HUES6 (cell line): ENCODE measurements around the gene DSP.

Source experiments
- H3K27ac ChIP-seq: 2 replicates; pipeline ENCODE4 v1.7.0; 2013; ENCODE audit warnings: low read depth, mild to moderate bottlenecking, low read length, inconsistent platforms
- H3K27me3 ChIP-seq: 2 replicates; pipeline ENCODE4 v1.6.1; 2013; ENCODE audit warnings: low read length; ENCODE audit not compliant: control insufficient read depth, insufficient read depth
- H3K36me3 ChIP-seq: 2 replicates; pipeline ENCODE4 v1.6.1; 2013; ENCODE audit warnings: low read length; ENCODE audit not compliant: control insufficient read depth, insufficient read depth
- H3K4me1 ChIP-seq: 2 replicates; pipeline ENCODE4 v1.6.1; 2013; ENCODE audit warnings: low read length; ENCODE audit not compliant: control insufficient read depth, insufficient read depth
- H3K4me3 ChIP-seq: 2 replicates; pipeline ENCODE4 v1.5.1; 2013; ENCODE audit warnings: low read depth, low read length
- H3K9ac ChIP-seq: one replicate; pipeline ENCODE4 v1.6.1; 2013; ENCODE audit warnings: mild to moderate bottlenecking, low read length
- H3K9me3 ChIP-seq: 2 replicates; pipeline ENCODE4 v1.6.1; 2013; ENCODE audit warnings: low read depth, low read length; ENCODE audit not compliant: control insufficient read depth, insufficient read depth

DSP gene

DNA sequence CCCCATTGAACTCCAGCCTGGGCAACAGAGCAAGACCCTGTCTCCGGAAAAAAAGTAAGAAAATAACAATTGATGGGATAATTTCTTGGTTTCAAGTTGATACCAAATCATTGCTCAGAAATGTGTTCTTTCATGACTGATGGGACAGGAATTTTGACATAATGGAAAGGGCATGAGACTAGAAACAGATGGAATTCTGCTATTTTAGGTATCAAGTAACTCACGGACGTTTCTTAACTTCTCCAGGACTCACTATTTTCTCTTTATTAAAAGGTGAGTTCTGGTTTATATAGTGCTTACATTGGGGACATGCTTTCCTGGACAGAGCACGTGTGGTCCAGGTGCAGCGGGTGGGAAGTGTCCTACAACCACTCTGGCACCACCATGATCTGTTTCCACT, 6.0 kb upstream of the DSP start:
- Histone ChIP-seq H3K4me1 (peaks cover 13% of the 10 kb centered on the region; the same call in 1 of the 2 replicates), H3K27ac (no peak overlapping the region), H3K36me3 (no peaks in the 10 kb centered on the region), H3K4me3 (no peak overlapping the region), H3K27me3 (peaks cover 9% of the 10 kb centered on the region; the same call in 1 of the 2 replicates), H3K9me3 (no peaks in the 10 kb centered on the region), H3K9ac (no peak overlapping the region)

DNA sequence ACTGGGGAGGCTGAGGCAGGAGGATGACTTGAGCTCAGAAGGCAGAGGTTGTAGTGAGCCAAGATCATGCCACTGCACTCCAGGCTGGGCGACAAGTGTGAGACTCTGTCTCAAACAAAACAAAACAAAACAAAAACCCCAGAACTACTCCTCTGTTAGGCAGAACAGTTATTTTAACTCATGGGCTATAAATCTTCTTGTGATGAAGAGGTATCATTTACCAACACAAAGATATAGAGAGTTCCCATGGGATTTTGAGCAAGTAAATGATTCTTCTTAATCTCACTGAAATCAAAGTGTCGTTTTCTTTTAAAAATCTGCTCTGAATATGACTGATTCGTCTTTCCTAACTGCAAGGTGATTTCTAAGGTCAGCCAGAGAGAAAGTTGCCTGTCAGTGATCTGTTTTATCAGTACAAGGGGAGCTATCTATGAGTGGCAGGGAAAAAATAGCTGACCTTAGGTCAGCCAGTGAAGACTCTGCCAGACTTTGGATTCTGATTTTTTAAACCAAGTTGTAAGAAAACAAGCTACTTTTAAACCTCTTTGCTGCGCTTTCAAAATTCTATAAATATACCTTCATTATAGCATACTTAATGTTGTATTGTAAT, 3.8 kb upstream of the DSP start:
- Histone ChIP-seq H3K4me3 (no peak overlapping the region), H3K36me3 (no peaks in the 10 kb centered on the region), H3K27me3 (peaks cover 14% of the 10 kb centered on the region; the same call in 1 of the 2 replicates), H3K9ac (no peak overlapping the region), H3K4me1 (peaks cover 4% of the 10 kb centered on the region; the same call in 1 of the 2 replicates), H3K9me3 (no peaks in the 10 kb centered on the region), H3K27ac (no peak overlapping the region)

- Histone ChIP-seq H3K4me1 (peaks cover 3% of the 10 kb centered on the region; the same call in 1 of the 2 replicates), H3K9me3 (no peaks in the 10 kb centered on the region), H3K36me3 (no peaks in the 10 kb centered on the region), H3K4me3 (no peak overlapping the region), H3K9ac (no peak overlapping the region), H3K27ac (no peak overlapping the region), H3K27me3 (peaks cover 14% of the 10 kb centered on the region; the same call in 1 of the 2 replicates)
Measured at GRCh38 chr6:7538484-7538883, 3.0 kb upstream of the DSP start.

DNA sequence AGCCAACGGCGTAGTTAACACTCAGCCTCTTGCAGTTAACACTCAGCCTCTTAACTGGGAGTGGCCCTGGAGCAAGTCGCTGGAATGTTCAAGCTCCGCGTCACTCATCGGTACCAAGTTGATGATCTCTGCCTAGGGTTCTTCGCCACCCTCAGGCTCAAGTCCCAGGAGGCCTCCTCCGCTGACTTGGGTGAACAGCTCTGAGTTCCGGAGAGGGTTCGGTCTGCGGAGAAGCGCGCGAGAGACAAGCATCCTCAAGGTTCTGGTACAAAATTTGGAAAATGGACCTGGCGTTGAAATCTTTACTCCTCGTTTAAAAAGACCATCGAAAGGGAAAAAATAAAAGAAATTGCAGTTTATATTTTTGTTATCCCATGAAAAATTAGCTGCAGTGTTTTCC, 876 bp upstream of the DSP start:
- Histone ChIP-seq H3K4me3 (peak overlapping the region; percentile 78), H3K27ac (peak overlapping the region; percentile 32; the same call in 1 of the 2 replicates), H3K36me3 (no peaks in the 10 kb centered on the region), H3K4me1 (peaks cover 24% of the 10 kb centered on the region), H3K9ac (no peak overlapping the region), H3K27me3 (peaks cover 14% of the 10 kb centered on the region; the same call in 1 of the 2 replicates), H3K9me3 (no peaks in the 10 kb centered on the region)

- H3K9me3 ChIP-seq, result no peaks in the 10 kb centered on the region
- H3K4me3 ChIP-seq, result peak overlapping the region; percentile 78
- H3K9ac ChIP-seq, result peak overlapping the region; percentile 99
- peaks cover 4% of the 10 kb centered on the region; the same call in 1 of the 2 replicates for H3K36me3 ChIP-seq
- H3K4me1 ChIP-seq, result peaks cover 39% of the 10 kb centered on the region
- H3K27me3 ChIP-seq, result peaks cover 14% of the 10 kb centered on the region; the same call in 1 of the 2 replicates
- peak overlapping the region; percentile 93; the same call in 1 of the 2 replicates for H3K27ac ChIP-seq
Measured at GRCh38 chr6:7542065-7542873, 798 bp downstream of the DSP start.

GRCh38 chr6:7542874-7543624, 1.6 kb downstream of the DSP start:
- Histone ChIP-seq H3K9ac (peak overlapping the region; percentile 99), H3K36me3 (peaks cover 4% of the 10 kb centered on the region; the same call in 1 of the 2 replicates), H3K4me1 (peaks cover 43% of the 10 kb centered on the region), H3K4me3 (peak overlapping the region; percentile 78), H3K9me3 (no peaks in the 10 kb centered on the region), H3K27ac (peak overlapping the region; percentile 93; the same call in 1 of the 2 replicates), H3K27me3 (peaks cover 14% of the 10 kb centered on the region; the same call in 1 of the 2 replicates)

- no peaks in the 10 kb centered on the region for H3K9me3 ChIP-seq
- H3K9ac ChIP-seq, result peak overlapping the region; percentile 43
- peak overlapping the region; percentile 78 for H3K4me3 ChIP-seq
- H3K27ac ChIP-seq, result no peak overlapping the region; the same call in 1 of the 2 replicates
- peaks cover 4% of the 10 kb centered on the region; the same call in 1 of the 2 replicates for H3K36me3 ChIP-seq
- peaks cover 14% of the 10 kb centered on the region; the same call in 1 of the 2 replicates for H3K27me3 ChIP-seq
- peaks cover 52% of the 10 kb centered on the region for H3K4me1 ChIP-seq
Measured at GRCh38 chr6:7543789-7544424, 2.4 kb downstream of the DSP start.

- Histone ChIP-seq H3K27me3 (peaks cover 14% of the 10 kb centered on the region; the same call in 1 of the 2 replicates), H3K36me3 (peaks cover 4% of the 10 kb centered on the region; the same call in 1 of the 2 replicates), H3K9me3 (no peaks in the 10 kb centered on the region), H3K4me3 (peak overlapping the region; percentile 78; the same call in 1 of the 2 replicates), H3K9ac (peak overlapping the region; percentile 32), H3K4me1 (peaks cover 52% of the 10 kb centered on the region), H3K27ac (no peak overlapping the region)
Measured at GRCh38 chr6:7544597-7544996, 3.1 kb downstream of the DSP start.

DNA sequence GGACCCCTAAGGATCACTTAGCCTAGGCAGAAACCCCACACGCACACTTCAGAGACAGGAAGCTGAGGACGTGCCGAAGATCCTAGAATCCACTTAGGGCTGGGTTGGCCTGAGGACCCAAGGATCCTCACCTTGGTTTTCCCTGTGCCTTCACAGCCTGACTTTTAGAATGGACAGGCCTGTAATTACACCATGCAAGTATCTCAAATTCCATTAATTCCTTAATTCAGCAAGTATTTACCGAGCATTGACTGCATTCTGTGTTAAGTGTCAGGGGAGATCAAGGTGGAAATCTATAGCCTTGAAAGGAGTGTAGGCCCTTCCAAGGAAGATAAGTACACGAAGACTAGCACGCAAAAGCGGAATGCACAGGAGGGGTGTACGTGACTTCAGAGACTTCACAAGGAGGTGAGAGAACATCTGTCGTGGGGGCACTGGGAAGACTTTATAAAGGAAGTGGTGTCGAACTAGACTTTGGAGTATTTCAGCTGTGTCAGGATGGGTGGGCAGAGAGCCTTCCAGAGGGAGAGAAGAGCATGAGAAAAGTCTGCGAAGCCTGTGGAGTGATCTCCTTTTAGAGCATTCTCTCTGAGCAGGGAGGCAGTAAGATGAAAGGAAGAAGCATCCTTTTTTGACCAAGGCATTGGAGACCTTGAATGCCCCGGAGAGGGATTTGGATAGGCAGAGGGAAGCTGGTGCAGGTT, 4.0 kb downstream of the DSP start:
- H3K27me3 ChIP-seq, result peaks cover 5% of the 10 kb centered on the region; the same call in 1 of the 2 replicates
- peaks cover 4% of the 10 kb centered on the region; the same call in 1 of the 2 replicates for H3K36me3 ChIP-seq
- no peak overlapping the region for H3K27ac ChIP-seq
- H3K9ac ChIP-seq, result no peak overlapping the region
- H3K4me3 ChIP-seq, result peak overlapping the region; percentile 13; the same call in 1 of the 2 replicates
- peaks cover 52% of the 10 kb centered on the region for H3K4me1 ChIP-seq
- no peaks in the 10 kb centered on the region for H3K9me3 ChIP-seq

DNA sequence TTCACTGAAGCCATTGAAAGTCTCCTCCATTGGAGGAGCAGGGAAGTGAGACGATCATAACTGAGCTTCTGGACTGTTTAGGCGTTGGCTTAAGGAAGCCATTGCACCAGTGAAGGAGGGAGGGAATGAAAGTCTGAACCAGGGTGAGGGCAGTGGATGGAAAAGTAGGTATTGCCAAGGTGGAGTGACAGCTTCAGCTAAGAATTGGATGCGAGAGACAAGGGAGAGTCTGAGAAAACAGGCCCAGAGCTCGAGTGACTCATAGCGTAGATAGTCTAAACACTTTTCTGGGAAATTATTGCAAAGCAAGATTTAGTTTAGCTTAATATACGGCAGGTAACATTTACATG, 4.5 kb downstream of the DSP start:
- Histone ChIP-seq H3K9ac (no peak overlapping the region), H3K27ac (no peak overlapping the region), H3K4me3 (no peak overlapping the region), H3K36me3 (peaks cover 4% of the 10 kb centered on the region; the same call in 1 of the 2 replicates), H3K4me1 (peaks cover 52% of the 10 kb centered on the region), H3K27me3 (no peaks in the 10 kb centered on the region; the same call in 1 of the 2 replicates), H3K9me3 (no peaks in the 10 kb centered on the region)
